Measurements from ENCODE around the gene OR10A4.

DNA sequence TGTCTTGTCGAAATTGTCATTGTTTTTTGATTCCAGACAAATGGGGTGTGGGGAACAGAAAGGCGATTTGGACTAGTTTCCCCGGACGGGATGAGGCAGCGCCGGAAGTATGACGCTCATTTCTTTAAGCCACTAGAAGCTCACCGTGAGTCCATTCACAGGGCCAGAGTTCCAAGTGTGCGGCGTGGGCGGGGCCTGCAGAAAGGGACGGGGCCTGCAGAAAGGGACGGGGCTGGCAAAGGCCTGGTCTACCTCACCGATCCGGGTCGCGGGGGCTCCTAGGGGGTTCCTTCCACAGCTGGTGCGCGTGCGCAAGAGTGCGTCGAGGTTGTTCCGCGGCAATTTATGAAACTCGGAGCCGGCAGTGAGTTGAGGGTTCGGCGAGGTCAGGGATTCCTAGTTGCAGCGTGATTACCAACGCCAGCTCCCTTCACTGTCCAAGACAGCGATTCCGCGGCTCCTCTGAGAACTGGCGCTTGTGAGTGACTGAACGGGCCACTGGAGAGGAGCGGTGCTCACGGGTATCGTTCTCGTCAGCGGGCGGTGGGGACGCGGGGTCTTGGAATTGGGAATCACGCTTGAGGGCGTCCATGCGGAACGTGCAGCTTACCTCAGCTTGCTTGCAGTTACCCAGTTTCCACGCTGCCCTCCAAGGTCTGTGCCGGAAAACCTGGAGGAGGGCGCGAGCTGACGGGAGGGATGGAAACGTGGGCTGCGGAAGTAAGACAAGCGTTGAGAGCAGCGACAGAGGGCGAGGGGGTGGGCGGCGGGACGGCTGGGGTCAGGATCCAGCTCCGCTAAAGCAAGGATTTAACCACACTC is 50.0 kb downstream of the OR10A4 start, which contains the start of gene ZNF215:
- TF ChIP-seq, protein P1, sequence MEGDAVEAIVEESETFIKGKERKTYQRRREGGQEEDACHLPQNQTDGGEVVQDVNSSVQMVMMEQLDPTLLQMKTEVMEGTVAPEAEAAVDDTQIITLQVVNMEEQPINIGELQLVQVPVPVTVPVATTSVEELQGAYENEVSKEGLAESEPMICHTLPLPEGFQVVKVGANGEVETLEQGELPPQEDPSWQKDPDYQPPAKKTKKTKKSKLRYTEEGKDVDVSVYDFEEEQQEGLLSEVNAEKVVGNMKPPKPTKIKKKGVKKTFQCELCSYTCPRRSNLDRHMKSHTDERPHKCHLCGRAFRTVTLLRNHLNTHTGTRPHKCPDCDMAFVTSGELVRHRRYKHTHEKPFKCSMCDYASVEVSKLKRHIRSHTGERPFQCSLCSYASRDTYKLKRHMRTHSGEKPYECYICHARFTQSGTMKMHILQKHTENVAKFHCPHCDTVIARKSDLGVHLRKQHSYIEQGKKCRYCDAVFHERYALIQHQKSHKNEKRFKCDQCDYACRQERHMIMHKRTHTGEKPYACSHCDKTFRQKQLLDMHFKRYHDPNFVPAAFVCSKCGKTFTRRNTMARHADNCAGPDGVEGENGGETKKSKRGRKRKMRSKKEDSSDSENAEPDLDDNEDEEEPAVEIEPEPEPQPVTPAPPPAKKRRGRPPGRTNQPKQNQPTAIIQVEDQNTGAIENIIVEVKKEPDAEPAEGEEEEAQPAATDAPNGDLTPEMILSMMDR (IDR thresholded peaks at IDR 0.05): no peak
- TF ChIP-seq POLR2A (IDR thresholded peaks at IDR 0.05): no peak

Data from testis (tissue), 2 donors.